ENCODE results near the gene NDUFA1.
"Not testable (repeated sequence)": the region's sequence is repeated elsewhere in the genome, so short reads cannot be mapped to it uniquely, and the experiment has no call there.

The NDUFA1 gene

GRCh38 chrX:119899125-119899524, 27.5 kb downstream of the NDUFA1 start:
- DNase-seq (ENCODE audit: insufficient read length, low spot score): no peak

GRCh38 chrX:119900976-119901375, 29.3 kb downstream of the NDUFA1 start:
- DNase-seq (ENCODE audit: insufficient read length, low spot score) (no peak), FAIRE-seq (no peak)

More at GRCh38 chrX:119899125-119899524, 27.5 kb downstream of the NDUFA1 start:
- FAIRE-seq: no peak

DNA sequence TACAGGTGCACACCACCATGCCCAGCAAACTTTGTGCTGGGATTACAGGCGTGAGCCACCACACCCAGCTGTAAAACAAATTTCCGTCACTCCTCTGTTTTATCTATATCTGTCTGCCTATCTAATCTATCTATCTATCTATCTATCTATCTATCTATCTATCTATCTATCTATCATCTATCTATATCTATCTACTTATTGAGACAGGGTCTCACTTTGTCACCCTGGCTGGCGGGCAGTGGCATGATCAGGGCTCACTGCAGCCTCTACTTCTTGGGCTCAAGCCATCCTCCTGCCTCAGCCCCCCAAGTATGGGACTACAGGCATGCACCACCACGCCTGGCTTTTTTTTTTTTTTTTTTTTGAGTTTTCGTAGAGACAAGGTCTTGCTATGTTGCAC, 44.7 kb downstream of the NDUFA1 start:
- FAIRE-seq (no peak), DNase-seq (ENCODE audit: insufficient read length, low spot score) (no peak)

GRCh38 chrX:119917877-119918276, 46.2 kb downstream of the NDUFA1 start:
- no peak for FAIRE-seq
- no peak for DNase-seq (ENCODE audit: insufficient read length, low spot score)

GRCh38 chrX:119919835-119920585, 48.4 kb downstream of the NDUFA1 start:
- FAIRE-seq: no peak
- no peak for DNase-seq (ENCODE audit: insufficient read length, low spot score)

- DNase-seq (ENCODE audit: insufficient read length, low spot score); FAIRE-seq: not testable (repeated sequence)
Measured at GRCh38 chrX:119922391-119922790, 50.8 kb downstream of the NDUFA1 start.
